OCI-LY7 (cell line): ENCODE measurements around the gene TACO1.

Source experiments
- CTCF ChIP-seq: fragments of 200-600 bp; sonication (generic); conservative IDR thresholded peaks from 2 replicates; pipeline ENCODE4 v1.5.1; 2014; ENCODE audit warnings: mild to moderate bottlenecking, antibody characterized with exemption, low read length, moderate library complexity, mixed read lengths
- EZH2phosphoT487 ChIP-seq: fragments of 200-600 bp; sonication (generic); IDR thresholded peaks from 2 replicates; pipeline ENCODE4 v1.6.1; 2018; ENCODE audit warnings: low read depth, borderline replicate concordance, mild to moderate bottlenecking, mixed run types, antibody characterized with exemption, low read length, moderate library complexity, mixed read lengths

- no peak for TF ChIP-seq CTCF
- TF ChIP-seq EZH2phosphoT487: no peak
Measured at GRCh38 chr17:63563339-63563738, 37.4 kb upstream of the TACO1 start.
